Muscle of back (tissue), 11 donors: ENCODE measurements around the gene SULF2. TPM values are rescaled to one million over a fixed set of nuclear protein-coding genes. Genes with fewer than 3 reads are reported as not detected.

ENCODE experiments used
- DNase-seq, 3 donors: peaks; one replicate each; pipeline versions ENCODE4 v3.0.0 to v3.0.0-alpha.2; 2013
- polyA plus RNA-seq, 10 donors: library from polyadenylated mRNA; unstranded; fragments of 120-200 nt; gene quantifications; one replicate each; pipeline ENCODE4 v1.2.1, GENCODE V29; 2013; ENCODE audit not compliant: insufficient read length in 10 of 10

Gene SULF2
- polyA plus RNA-seq, 10 donors: 38.0 to 101 (median 52.4) TPM

DNA sequence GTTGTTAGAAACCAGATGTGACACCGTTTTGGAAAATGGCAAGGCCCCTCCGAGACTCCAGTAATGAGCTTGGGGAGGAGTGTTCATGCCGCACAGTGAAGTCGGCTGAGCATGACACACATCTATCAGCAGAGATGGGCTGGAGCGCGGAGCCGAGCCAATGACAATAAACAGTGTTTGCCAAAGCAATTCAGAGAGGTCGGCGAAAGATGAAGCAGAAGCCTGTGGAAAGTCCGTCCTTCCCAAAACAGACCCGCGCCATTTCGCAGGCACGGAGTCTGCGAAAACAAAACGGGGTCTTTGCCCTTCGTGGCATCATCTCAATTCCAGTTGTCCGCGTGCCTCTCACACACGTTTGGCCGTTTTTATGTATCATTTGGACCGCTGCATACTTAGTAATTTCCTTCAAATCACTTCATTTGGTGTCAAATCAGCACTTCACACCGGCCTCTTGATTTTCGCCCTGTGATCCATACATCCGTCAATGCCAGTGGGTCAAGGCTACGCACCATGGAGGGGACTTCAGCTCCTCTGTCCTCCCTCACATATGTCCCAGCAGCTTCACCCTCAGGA is 71.3 kb downstream of the SULF2 start:
- peak in 2 of 3 donors; percentile 38 to 68 for DNase-seq

DNA sequence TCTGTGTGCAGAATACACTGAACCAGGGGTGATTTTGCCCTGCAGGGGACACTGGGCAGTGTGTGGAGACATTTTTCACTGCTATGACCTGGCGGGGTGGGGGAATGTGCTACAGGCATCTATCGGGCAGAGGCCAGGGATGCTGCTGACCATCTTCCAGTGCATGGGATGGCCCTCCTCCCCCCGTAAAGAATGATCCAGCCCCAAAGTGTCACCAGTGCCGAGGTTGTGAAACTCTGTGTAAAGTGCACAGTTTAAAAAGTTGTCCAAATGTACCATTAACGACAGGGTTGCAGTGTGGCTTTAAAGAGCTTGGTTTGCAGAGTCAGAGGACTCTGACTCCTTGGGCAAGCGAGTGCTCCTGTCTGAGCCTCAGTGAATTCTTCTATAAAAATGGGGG is 72.1 kb downstream of the SULF2 start:
- no peak for DNase-seq

DNA sequence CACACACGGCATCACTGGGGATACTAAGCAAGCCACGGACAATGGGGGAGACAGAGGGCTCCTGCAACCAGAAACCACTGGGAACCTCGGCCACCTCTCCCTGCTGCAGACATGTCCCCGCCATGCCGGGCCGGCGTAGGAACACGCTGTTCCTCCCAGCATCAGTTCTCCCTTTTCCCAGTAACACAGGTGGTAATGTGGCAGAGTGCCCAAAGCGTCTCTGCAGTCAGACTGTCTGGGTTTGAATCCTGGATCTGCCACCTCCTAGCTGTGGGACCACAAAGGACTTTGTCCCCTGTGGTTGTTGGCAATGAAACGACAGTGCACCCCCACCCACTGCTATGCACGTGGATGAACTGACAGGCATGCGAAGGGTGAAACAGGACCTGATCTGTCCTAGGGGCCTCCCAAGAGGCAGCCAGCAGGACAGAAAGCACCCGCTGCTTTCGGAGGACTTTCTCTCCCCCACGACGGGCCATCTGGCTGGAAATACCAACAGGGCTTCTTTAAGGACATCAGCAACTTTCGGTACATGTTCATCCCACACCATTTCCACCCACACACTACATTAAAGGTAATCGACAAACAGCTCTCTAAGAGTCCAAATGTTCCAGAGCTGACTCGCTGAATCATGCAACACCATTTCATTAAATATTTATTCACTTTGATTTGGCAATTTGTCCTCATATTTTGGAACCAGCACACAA is 74.1 kb downstream of the SULF2 start:
- no peak for DNase-seq

DNA sequence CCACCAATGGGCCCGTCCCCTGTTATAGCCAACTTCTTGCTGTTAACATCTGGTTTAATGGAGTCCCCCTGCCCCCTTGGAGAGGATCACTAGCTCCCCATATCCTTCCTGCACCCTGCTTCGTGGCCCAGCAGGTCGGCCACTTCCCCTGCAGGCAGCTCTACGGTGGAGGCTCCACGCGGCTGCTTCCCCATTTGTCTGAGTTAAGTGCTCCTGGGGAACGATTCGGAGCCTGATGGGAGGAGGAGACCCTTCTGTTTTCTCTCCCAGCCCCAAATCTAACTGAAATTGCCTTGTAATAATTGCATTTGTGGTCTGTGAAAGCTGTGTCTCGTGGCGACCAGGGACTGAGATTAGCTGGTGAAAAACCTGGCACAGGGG is 74.6 kb downstream of the SULF2 start:
- no peak for DNase-seq

DNA sequence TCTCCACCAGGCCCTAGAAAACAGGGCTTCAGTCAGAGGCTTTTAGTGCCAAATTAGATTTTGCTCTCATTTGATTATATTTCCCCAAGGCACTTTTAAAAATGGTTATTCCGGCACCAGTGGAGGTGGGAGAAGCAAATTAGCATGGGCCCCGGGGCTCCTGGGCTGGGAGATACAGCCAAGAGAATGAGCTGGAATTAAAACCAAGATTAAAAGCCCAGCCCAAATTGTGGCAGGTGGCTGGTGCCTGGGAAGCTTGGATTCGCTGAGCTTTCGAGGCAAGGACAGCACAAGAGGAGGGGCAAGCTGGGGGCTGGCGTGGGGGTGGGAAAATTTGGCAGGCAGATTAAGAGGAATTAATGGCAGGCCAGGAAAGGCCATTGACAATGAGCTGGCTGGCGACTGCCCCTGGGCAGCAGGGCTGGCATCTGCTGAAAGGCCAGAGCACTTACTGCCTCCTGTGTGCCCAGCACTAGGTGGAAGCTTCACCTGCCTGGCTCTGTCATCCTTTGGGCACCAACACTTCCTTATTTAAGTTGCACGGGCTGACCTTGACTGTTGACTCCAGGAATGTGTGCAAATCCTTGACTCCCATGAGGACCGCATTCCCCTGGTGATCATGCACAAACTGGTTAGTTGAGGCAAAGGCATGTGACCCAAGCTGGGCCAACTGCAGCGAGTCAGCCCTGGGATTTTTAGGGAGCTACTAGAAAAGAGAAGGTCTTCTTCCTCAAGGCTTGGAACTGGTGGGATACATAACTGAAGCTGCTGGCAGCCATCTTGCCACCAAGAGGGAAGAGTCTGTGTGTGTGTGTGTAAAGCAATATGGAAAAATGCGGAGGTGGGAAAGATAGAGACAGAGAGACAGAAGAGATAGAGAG is 76.1 kb downstream of the SULF2 start:
- no peak for DNase-seq

DNA sequence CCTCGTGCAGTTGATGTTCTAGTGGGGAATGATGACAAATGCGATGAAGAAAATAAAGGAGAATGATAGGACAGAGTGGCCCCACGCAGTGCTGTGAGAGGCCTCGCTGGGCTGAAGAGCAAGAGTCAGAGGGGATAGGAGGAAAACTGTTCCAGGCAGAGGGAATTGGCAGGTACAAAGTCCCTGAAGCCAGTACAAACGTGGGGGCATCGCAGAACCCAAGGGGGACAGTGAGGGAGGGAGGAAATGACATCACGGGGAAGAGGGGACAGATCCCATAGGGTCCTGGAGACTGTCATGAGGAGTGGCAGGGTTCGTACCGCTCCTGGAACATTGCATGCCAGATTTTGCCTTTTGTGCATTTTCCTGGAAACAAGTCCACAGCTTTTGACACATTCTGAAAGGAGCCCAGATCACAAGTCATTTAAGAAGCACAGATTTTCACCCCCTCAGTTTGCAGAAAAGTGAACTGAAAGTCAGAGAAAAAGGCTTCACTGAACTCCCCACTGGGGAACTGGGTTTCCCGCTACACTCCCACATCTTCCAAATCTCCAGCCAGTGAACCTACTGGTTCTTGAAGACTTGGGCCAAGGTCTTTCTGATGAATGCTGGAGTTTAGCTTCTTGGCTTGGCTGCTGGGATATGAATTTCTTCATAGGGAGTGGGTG is 77.0 kb downstream of the SULF2 start:
- no peak for DNase-seq

DNA sequence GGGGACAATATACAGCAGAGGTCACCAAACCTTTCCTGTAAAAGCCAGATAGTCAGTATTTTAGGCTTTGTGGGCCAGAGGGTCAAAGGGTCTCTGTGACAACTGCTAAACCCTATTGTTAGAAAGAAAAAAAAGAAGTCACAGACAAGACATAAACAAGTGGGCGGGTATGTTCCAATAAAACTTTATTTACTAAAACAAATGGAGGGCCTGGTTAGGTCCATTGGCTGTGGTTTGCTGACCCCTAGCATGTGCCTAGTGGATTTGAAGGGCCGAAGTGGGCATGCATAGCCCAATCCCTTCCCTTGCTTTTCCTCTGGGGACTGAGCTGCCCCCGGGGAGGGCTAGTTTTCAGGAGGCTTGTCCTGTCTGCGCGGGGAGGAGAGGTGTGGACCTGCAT is 78.9 kb downstream of the SULF2 start:
- DNase-seq: no peak

DNA sequence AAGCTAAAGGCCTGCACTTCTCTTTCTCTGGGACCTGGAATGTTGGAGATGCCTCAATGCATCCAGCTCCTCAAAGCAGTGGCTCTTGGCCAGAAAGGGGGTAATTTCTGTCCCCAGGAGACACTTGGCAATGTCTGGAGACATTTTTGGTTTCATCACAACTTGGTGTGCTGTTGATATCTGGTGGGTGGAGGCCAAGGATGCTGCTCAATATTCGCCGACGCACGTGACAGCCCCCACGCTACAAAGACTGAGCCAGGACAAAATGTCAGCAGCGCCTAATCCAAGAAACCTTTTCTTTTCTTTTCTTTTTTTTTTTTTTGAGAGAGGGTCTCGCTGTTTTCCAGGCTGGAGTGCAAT is 79.8 kb downstream of the SULF2 start:
- no peak for DNase-seq

DNA sequence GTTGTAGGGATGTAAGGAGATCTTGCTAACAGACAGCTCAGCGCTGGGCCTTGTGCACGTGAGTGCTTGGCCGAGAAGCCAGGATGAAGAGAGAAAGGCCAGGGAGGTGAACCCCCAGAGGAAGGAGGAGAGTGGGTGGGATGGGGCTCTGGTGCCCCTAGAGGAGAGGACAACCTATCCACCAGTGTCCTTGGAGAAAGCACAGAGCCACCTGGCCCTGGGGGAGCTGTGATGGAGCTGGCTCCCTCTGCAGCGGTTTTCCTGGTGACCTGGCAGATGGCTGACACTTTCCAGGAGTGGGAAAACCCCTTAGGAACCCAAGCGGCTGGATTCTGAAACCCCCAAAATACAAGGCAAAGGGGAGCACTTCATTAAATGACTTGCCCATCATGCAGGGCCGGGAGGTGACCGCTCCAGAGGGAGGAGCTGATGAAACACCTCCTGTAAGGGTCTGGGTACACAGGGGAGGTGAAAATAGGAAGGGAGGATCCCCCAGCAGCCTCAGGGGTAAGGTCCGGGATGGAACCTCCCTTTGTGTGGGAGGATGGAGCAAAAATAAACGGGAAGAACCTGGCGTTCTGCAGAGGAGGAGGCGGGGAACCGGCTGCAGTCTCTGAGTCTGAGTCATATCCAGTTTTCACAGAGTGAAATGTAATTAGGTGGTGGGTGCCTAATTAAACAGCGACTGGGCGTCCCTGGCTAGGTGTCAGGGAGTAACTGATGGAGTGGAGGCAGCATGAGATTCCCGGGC is 80.4 kb downstream of the SULF2 start:
- DNase-seq: peak in 1 of 3 donors; percentile 53

DNA sequence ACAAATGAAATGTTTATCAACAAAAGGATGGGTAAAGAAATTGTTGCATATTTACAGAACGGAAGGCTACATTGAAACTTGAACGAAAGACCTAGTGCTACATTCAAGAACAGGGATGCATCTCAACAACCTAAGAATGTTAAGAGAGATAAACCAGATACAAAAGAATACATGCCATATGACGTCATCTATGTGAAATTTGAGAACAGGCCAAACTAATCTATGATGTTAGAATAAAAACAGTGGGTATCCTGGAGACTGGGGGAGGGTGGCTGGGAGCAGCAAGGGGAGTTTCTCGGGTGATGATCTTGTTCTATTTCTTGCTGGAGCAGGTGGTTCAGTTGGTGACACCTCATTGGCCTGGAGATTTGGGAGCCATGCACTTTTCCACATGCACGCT is 81.5 kb downstream of the SULF2 start:
- DNase-seq: no peak

DNA sequence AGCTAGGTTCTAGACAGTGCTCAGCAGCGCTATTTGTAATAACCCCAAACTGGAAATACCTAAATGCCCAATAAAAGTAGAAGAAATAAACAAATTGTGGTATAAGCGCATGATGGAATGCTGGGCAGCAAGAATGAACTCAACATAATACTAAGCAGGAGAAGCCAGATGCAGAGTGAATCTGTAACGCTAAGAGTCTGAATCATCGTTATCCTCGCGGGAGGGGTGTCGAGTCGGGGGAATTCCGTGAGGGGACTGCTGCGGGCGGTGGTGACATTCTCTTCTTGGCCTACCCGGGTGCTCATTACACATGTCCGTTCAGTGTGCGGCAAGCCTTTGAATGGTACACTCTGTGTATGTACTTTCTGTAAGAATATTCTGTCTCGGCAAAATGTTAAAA is 83.7 kb downstream of the SULF2 start:
- DNase-seq: no peak

DNA sequence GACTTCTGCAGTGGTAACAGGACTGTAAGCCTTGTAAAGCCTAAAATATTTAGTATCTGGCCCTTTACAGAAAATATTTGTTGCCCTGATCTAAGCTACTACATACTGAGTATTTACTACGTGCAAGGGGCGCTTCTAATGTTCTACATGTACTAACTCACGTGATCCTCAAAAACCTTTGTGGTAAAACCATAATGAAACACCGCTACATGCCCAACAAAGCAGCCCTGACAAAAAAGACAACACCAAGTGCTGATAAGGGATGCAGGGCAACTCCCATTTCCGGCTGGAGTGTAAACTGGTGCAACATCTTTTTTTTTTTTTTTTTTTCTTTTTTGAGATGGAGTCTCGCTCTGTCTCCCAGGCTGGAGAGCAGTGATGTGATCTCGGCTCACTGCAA is 85.0 kb downstream of the SULF2 start:
- DNase-seq: no peak

DNA sequence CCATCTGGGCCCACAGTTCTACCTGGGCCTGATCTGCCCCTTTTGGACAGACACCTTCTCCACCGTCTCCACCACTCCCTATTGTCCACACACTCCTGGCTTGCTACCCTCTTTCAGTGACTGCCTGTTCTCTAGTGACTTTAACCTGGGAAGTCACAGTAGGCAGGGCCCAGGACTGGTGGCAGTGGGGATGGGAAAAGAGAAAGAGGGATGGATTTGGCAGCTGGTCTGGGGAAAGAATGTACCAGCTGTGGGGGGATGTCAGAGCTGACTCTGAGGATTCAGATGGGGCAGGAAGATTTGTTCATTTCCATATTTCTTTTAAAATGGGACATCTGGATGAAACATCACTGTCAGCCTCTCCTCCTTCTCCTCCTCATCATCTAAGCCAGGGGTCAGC is 85.5 kb downstream of the SULF2 start:
- peak in 1 of 3 donors; percentile 51 for DNase-seq

DNA sequence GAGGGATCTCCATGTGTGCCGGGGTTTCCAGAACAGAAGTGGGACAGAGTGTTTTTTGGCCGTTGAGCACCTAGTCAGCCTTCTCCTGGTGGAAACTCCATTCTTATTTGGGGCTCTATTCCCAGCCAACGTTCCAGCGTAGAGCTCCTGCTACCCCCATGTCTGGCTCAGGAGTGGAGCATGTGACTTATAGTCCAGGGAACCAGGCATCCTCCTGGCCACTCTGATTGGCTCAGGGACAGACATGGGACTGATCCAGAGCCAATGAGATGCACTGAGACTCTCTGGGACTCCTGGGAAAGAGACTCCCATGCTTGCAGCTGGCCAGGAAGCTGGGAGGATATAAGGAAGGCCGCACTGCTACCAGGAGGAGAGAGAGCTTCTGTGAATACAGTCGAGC is 87.1 kb downstream of the SULF2 start:
- no peak for DNase-seq

DNA sequence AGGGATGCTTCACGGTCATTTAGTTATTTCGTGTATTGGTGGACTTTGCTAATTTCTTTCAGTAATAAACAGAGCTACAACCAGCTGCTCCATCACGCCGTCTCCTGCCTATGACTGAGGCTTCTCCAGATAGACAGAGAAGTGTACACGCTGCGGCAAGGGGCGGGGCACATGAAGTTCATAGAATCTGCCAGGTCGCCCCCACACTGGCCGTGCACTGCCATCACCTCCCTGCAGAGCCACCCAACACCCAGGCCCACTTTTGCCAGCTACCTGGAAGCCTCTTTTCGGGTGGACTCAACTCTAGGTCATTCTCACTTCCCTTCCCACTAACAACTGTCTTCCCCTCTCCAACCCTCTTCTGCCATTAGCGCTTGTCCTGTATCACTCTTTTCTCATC is 88.4 kb downstream of the SULF2 start:
- DNase-seq: no peak

DNA sequence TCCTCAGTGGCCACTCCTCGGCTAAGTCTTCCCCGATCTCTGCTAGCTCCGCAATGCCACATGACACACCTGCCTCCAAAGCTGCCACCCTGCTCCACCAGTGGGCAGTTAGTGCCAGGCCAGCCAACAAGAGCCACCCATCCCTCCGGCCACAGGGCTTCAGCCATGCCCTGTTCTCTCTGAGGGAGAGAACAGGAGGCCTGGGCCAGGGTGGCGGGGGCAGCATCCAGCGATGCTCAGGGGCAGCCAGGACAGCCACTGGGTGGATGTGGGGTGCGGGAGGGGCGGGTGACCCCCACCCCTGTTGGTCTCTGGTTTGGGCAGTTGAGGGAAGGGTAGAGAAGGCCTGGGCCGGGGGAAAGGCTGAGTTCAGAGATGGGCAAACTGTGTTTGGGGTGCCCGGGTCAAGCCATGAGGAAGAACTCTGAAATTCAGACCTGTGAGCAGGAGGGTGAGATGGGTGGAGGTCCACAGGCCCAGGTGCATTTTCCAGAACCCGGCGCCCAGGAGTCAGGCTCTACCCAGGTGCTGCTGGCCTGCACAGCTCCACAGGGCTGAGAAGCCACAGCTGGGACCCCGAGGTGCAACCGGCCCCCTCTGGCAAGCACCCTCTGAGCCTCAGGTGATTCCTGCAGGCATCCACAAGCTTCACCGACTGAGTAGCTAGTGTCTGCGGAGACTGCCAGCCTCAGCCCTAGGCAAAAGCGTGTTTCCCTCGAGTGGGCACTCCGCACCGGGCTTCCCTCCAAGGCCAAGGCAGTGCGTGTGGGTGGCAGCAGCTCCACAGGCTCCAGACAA is 91.1 kb downstream of the SULF2 start:
- DNase-seq: no peak

DNA sequence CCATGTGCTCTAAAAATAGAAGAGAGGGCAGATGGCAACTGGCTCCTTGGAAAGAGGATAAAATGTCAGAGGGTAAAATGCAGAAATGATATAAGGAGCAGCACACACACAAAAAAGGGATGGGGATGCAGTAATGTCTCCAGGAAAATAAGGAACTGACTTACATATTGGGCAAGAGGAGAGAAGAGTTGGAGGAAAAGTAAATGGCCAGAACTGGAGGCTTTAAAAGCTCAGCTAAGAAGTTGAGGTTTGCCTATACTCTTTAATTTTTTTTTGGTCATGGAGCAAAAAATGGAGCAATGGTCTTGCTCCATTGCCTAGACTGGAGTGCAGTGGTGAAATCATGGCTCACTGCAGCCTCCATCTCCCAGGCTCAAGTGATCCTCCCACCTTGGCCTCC is 93.7 kb downstream of the SULF2 start:
- DNase-seq: peak in 1 of 3 donors; percentile 51

DNA sequence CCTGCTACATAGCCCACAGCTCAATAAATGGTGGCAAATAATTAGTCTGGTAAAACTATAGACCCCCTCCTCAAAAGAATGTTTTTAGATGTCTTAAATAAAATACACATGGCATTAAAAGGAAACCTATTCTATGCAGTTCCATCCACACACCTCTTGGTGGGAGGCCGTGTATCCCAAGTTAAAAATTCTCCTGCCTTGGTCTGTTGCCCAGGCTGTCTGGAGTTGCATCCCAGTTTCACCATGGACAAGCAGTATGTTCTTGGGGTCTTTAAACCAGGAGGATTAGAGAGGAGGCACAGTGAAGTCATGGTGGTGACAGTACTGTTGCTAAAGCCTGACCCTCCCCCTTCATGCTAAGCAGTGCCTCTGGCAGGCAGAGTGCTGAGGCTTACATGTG is 95.5 kb downstream of the SULF2 start:
- no peak for DNase-seq

DNA sequence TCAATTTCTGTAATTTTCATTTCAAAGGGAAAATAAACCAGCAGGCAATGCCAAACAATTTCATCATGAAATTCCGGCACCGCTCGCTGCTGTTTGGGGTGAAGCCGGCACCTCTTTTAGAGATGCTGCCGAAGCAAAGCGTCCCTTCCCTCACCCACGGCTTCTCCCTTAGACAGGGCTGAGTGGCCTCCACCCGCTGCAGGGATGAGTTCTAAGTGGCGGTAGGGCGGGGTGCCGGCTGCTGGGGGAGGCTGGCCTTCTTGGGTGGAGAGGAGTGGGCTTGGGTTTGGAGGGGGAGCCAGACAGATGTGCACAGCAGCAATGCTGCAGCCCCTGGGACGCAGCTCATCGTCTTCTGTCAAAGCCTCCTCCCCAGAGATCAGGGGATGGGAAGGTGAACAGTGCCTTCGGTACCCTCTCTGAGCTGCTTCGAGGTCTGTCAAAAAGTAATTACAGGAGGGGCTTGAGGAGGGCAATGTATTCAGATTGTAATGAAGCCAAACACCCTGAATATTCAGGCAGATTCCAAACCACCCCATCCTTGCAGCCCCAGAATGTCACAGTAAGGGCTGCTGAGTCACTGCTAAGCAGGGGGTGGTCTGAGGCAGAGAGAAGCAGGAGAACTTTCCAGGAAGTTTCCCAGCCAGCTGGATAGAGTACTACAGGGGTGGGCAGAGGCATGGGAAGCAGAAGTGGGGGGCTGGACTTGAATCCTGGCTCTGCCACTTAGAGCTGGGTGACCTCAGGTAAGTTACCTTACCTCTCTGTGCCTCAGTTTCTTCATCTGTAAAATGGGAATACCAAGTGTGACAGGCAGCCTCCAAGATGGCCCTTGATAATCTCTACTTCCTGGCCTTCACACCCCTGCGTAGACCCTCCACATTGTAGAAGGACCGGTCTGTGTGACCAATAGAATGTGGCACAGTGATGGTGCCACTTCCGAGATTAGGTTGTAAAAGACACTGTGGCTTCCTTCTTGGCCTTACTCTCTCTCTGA is 96.6 kb downstream of the SULF2 start:
- no peak for DNase-seq
